Hematopoietic multipotent progenitor cell treated with erythropoietin and hydrocortisone succinate and interleukin-3 and kit ligand, for 4 days (in vitro differentiated cells): ENCODE data around the gene ZNF678.
"Not testable (repeated sequence)": the region's sequence is repeated elsewhere in the genome, so short reads cannot be mapped to it uniquely, and the experiment has no call there.

Experiments
- DNase-seq: peaks from one replicate; pipeline ENCODE4 v3.0.0-alpha.2; 2015

Gene ZNF678

DNA sequence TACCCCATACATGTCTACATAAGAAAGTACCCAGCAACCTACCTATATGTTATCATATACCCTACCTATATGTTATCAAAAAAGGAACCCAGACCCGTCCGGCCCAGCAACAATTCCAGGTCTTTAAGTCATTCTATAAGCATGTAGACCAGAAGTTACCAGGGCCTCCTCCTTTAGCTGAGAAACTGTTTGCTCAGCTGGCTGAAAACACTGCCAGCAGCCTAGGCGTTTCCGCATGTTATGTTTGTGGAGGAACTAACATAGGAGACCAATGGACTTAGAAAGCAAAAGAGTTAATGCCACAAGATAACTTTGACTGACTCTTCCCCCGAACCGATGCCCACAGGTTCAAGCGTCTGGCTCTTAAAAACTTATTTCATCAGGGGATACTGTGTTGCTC, 7.1 kb upstream of the ZNF678 start:
- no peak for DNase-seq

DNA sequence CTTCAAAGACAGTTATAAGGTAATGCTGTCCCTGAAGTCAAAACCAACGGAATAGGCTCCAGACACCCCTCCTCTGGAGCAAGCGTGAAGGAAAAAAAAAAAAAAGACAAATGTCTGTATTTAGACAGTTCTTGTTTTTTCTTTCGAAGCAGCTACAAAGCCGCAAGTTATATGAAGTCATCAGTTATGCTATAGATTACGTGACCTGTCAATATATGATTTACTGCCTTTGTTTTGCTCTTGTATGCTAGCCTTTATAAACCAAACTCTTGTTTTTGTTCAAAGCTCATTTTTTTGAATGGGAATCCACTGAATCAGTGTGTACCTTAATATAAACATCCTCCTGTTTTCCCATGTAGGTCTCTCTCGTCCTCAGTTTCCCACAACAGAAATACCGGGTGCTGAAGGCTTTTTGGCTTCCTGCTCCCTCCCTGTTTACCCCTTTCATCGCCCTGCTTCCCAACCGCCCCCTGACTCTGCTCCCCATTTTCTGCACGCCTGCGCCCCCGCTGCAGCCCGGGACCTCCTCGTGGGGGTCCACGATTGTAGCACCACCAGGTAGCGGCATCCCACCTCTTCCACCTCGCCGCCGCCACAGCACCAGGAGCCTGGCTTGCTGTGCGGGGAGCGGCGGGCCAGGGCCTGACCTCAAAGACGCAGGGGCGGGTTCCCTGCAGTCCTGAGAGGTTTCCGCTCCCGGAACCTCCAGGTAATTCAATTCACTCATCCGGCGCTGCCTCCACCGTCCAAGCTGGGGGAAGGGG, 5.2 kb upstream of the ZNF678 start:
- DNase-seq: no peak

DNA sequence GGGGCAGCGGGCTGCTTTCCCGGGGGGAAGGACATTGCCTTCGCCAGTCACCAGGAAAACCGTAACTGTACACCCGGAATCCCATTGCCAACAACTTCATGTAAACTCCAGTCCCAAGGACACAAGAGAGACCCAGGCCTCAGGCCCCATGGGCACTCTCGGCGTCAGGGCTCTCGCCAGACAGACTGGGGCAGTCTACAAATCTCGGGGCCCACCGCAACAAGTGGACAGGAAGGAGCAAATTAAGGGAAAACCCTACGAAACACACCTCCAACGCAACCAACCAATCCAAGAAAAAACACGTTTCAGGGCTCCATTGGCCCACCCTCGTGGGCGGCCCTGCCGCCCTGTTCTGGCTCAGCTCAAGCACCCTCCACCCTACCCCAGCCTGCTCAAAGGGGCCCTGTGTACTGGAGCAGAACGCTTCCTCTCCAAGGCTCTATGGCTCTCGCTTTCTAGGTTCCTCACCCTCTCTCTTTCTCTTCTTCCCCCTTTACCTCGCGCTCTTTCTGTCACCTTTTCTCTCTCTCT, 4.6 kb upstream of the ZNF678 start:
- no peak for DNase-seq

DNA sequence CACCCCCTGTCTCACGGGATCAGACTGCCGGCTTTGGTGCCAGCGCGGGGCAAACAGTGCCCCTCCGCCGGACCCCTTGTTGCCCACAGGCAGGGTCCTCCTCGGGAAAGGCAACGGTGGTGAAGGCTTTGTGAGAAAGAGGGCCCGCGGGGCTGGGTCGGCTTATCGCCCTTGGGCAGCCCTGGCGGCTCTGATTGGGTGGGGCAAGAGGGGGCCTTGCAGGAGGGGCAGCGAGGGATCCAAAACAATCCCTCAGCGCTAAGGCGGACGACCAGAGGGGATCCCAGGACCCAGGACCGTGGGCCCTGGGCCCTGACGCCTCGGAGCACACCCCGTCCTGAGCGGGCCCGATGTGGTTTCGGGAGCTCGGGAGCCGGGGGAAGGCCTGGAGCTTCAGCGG, 3.9 kb upstream of the ZNF678 start:
- peak; percentile 47 for DNase-seq

DNA sequence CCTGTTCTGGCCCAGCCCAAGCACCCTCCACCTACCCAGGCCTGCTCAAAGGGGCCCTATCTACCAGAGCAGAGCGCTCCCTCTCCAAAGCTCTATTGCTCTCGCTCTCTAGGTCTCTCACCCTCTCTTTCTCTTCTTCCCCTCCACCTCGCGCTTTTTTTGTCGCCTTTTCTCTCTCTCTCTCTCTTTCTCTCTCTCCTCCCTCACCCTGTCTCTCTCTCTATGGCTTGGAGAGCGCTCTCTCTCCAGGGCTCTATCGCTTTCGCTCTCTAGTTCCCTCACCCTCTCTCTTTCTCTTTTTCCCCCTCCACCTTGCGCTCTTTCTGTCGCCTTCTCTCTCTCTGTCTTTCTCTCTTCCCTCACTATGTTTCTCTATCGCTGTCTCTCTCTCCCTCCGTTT, 3.4 kb upstream of the ZNF678 start:
- peak; percentile 29 for DNase-seq

DNA sequence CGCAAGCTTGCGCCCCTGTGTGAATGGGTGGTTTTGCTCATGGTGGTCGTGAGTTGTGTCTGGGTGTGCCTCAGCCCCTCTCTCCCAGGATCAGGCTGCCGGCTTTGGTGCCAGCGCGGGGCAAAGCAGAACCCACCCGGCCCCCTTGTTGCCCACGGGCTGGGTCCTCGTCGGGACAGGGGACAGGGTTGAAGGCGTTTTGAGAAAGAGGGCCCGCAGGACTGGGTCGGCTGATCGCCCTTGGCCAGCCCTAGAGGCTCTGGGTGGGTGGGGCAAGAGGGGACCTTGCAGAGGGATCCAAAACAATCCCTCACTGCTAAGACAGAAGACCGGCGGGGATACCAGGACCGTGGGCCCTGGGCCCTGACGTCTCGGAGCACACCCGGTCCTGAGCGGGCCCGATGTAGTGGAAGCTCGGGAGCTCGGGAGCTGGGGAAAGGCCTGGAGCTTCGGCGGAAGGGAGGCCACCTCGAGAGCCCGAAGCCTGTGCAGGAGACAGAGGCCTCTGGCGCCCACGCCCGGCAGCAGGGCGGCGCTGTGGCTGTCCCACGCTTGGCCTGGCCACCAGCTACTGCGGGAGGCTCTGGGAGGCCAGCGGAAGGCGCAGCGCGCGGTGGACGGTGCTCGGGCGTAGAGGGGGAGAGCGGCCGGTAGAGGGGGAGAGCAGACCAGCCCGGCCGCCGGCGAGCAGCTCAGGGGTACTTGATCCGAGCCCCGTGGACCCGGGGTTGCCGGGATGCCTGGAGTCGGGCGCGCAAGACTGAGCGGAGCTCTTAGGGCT, 2.8 kb upstream of the ZNF678 start:
- no peak for DNase-seq

DNA sequence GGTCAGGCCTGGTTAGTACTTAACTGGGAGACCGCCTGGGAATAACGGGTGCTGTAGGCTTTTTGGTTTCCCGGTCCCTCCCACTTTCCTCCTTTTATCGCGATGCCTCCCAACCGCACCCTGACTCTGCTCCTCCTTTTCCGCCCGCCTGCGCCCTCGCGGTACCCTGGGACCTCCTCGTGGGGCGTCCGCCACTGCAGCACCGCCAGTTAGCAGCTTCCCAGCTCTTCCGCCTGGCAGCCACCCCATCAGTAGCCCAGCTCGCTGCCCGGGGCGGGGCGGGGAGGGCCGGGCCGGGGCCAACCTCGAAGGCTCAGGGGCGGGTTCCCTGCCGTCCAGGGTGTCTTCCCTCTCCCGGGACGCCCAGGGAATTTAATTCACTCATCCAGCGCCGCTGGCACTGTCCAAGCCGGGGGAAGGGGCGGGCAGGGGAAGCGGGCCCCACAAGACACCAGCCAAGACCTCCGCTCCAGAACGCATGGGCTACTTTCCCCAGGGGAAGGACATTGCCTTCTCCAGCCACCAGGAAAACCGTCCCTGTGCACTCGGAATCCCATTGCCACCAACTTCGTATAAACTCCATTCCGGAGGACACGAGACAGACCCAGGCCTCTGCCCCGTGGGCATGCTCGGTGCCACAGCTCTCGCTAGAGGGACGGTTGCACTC, 2.0 kb upstream of the ZNF678 start:
- DNase-seq: no peak

DNA sequence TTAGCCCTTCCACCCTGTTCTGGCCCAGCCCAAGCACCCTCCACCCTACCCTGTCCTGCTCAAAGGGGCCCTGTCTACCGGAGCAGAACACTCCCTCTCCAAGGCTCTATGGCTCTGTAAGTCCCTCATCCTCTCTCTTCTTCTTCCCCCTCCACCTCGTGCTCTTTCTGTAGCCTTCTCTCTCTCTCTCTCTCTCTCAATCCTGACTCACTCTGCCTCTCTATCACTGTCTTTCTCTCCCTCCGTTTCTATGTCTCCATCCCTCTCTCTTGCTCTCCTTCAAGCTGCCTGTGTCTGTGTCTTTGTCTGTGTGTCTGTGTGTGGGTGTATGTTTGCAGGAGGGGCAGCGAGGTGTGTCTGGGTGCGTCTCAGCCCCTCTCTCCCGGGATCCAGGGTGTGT, 1.3 kb upstream of the ZNF678 start:
- DNase-seq: no peak

DNA sequence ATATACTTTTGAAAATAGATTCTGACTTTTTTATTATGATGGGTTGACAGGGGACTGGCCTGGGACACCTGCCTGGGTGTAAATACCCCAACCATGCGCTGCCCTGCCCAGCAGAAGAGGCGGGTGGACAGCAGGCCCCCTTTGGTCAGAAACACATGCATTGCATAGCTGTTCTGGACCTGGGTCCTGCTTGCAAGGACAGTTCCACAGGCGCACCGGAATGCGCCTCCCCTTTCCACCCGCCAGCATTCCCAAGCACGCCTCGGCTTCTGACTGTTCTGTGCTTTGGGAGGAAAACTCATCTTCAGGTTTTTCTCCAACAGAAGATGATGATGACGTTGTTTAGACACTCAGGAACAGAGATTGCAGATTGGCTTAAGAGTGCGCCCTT, 428 bp upstream of the ZNF678 start:
- DNase-seq: no peak

DNA sequence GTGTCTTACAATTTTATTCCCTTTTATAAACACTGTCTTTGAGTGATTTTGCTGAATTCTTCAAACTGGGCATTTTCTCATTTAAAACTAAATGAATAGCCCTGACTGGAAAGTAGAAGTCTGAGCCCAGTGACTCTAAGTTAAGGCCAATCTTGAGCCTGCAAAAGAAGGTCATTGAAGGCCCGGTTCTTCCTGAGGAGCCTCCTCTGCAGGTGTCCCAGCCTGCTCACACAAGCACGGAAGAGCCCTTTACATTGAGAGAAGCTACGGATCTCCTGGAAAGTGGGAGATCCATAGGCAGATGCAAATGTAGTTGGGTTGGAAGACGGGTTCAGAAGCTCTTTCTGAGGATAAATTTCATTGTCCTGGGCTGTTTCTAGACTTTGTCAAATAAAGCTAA, 3.9 kb downstream of the ZNF678 start:
- DNase-seq: no peak

DNA sequence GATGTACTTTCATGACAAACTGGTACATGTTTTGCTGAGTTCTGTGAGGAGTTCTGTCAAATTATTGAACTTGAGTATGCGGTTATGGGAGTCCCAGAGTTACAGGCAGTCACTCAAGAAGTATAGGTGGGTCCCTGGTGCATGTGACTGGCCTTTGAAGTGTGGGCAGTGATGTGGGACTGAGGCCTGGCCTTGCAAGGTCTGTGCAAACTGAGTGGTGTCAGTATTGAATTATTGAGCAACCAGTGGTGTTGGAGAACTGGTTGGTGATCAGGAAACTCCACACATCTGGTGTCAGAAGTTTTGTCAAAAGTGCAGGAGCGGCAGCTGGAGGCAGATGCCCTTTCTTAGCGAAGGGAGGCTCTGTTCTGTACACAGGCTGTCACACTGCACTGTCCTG, 5.2 kb downstream of the ZNF678 start:
- DNase-seq: no peak

DNA sequence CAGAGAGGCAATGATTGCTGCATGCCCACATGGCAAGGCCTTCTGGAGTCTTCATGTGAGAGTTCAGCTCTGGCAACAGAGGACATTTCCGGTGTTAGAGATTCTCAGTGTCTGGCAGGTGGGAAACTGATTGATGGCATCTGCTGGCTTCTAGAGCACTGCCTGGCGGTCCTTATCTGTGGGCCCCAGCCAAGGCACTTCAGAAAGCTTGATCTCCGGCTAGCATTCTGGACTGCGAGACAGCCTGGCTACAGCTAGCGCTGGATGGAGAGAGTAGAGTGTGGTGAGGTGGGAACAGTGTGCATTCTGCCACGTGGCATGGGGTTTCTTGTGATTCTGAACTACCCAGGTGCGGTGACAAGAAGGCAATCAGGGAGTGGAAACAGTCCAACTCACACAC, 9.4 kb downstream of the ZNF678 start:
- DNase-seq: no peak

DNA sequence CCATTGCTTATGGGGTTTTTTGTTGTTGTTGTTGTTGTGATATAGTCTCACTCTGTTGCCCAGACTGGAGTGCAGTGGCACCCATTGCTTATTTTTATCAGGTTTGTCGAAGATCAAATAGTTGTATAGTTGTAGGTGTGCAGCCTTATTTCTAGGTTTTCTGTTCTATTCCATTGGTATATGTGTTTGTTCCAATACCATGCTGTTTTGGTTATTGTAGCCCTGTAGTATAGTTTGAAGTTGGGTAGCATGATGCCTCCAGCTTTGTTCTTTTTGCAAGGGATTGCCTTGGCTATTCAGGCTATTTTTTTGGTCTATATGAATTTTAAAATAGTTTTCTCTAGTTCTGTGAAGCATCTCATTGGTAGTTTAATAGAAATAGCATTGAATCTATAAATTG, 11.6 kb downstream of the ZNF678 start:
- no peak for DNase-seq

DNA sequence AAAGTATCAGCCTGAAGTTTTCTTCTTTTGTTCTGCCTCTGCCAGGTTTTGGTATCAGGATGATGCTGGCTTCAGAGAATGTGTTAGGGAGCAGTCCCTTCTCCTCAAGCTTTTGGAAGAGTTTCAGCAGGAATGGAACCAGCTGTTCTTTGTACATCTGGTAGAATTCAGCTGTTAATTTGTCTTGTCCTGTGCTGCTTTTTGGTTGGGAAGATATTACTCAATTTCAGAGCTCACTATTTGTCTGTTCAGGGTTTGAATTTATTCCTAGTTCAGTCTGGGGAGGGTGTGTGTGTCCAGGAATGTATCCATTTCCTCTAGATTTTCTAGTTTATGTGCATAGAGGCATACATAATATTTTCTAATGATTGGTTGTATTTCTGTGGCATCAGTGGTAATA, 12.8 kb downstream of the ZNF678 start:
- DNase-seq: no peak

DNA sequence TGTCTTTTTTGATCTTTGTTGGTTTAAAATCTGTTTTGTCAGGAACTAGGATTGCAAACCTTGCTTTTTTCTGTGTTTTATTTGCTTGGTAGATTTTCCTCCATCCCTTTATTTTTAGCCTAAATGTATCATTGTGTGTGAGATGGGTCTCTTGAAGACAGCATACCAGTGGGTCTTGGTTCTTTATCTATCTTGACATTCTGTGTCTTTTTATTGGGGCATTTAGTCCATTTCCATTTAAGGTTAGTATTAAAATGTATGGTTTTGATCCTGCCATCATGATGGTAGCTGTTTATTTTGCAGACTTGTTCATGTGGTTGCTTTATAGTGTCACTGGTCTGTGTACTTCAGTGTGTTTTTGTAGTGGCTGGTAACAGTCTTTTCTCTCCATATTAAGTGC, 14.1 kb downstream of the ZNF678 start:
- no peak for DNase-seq

DNA sequence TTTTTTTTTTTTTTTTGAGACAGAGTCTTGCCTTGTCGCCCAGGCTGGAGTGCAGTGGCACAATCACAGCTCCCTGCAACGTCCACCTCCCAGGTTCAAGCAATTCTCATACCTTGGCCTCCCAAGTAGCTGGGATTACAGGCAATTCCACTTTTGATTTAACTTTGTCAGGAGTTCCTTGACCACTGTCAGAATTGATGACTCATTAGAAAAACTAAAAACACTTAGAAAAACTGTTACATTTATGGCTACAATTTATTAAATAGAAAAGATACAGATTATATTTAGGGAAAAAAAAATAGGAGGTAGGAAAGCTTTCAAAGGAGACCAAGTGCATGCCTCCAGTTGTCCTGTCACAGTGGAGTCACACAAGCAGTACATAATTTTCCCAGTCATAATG, 20.0 kb downstream of the ZNF678 start:
- DNase-seq: no peak

DNA sequence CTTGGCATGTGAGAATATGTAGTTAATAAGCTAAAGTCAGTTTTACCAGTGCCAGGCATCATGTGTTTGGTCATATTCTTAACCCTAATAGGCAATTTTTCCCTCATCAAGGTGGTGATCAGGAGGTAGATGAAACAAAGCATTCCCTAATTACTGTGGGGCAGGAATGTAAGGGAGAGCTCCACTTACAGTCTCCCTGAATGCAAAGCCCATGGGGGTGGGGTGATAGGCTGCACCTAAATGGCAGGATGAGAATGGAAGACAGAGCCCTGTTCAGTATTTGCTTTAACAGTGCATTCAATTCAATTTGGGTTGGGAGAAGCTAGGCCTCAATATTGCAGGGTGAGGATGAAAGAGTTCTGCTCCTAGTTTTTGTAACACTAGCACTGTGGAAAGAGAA, 23.4 kb downstream of the ZNF678 start:
- DNase-seq: no peak

DNA sequence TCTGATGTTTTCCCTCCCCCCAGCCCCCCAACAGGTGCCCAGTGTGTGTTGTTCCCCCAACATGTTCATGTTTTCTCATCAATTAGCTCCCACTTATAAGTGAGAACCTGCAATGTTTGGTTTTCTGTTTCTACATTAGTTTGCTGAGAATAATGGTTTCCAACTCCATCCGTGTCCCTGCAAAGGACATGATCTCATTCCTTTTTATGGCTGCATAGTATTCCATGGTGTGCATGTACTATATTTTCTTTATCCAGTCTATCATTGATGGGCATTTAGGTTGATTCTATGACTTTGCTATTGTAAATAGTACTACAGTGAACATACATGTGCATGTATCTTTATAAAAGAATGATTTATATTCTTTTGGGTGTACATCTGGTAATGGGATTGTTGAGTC, 24.6 kb downstream of the ZNF678 start:
- no peak for DNase-seq

DNA sequence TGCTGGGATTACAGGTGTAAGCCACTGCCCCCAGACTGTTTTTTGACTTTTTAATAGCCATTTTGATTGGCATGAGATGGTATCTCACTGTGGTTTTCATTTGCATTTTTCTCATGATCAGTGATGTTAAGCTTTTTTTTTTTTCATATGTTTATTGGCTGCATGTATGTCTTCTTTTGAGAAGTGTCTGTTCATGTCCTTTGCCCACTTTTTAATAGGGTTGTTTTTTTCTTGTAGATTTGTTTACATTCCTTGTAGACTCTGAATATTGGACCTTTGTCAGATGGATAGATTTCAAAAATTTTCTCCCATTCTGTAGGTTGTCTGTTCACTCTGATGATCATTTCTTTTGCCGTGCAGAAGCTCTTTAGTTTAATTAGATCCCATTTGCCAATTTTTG, 25.4 kb downstream of the ZNF678 start:
- not testable (repeated sequence) for DNase-seq

DNA sequence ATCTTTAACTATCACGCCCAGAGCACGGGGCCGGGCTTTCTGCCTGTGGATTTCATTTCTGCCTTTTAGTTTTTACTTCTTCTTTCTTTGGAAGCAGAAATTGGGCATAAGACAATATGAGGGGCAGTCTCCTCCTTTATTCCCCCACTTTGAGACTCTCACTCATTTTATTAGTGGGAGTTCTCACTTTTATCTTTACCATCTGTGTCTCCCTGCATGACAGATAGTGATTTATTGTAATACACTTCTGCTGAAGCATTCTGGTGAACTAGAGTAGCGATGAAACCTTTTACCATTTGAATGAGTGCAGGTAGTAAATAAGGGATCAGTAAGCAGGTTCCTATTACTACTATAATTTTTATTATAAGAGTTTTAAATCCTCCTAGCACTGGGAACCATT, 26.4 kb downstream of the ZNF678 start:
- DNase-seq: not testable (repeated sequence)

DNA sequence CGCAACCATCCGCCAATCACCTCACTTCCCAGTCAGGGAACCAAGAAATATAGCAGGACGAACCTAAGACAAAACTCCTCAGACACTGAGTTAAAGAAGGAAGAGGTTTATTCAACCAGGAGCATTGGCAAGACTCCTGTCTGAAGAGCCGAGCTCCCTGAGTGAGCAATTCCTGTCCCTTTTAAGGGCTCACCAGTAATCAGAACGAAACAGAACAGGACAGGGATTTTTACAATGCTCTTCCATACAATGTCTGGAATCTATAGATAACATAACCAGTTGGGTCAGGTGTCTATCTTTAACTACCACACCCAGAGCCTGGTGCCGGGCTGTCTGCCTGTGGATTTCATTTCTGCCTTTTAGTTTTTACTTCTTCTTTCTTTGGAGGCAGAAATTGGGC, 32.9 kb downstream of the ZNF678 start:
- DNase-seq: peak; percentile 13

DNA sequence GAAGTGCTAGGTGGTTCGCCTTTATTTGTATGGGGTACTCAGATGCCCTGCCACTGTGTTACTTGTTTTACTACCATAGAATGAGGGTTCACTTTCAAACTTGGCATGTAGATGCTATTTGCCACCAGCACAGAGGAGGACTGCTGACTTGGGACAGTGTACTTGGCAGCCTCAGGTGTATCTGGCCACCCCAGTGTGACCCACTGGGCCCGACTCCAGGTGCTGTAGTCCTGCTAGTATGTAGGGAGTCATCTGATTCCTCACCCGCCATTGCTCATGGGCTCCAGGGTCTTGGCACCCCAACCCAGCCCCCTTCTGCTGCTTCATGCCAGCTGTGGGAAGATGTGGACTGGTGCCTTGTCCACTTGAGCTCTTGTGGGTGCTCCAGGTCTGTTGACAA, 40.0 kb downstream of the ZNF678 start:
- DNase-seq: no peak

DNA sequence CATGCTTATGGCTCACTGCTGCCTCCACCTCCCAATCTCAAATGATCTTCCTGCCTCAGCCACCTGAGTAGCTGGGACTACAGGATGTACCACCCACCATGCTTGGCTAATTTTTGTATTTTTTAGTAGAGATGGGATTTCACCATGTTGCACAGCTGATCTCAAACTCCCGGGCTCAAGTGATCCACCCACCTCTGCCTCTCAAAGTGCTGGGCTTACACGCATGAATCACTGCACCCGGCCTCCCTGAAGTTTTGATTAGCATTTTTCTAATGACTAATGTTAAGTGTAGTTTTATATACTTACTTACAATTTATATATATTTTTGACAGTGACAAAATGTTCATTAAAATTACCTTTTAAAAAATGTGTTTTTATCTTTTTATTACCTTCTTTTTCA, 41.1 kb downstream of the ZNF678 start:
- no peak for DNase-seq

DNA sequence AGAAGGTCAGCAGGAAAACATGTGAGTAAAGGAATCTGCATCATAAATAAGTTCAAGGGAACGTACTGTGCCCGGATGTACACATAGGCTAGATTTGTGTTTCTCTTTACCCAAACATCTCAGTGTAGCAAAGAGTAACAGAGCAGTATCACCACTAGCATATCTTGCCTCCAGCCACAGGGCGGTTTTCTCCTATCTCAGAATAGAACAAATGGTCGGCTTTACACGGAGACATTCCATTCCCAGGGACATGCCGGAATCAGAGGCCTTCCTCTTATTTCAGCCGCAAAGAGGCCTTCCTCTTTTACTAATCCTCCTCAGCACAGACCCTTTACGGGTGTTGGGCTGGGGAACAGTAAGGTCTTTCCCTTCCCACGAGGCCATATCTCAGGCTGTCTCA, 42.9 kb downstream of the ZNF678 start:
- not testable (repeated sequence) for DNase-seq
